ENCODE measurements around the gene DLGAP1. TPM values are rescaled to one million over a fixed set of nuclear protein-coding genes. Genes with fewer than 3 reads are reported as not detected.

The DLGAP1 gene
- total RNA-seq, 1 experiment from 2014 or later, result 0.07 TPM

DNA sequence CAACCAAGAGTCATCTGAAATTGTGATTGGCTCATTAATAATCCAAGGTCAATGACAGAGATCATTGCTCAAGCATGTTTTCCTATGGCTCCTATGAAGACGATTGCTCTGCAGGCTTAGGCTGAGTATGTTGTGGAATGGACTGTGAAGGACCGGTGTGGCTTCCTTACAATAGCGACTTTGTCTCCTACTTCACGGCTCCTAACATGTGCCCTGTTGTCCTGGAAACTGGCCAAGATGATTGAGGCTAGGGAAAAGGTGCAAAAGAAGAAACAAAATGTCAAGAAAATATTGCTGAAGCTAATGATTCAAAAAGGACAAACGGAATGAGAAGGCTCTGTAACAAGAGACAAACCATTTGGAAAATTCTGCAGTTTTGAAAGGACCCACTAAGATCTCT, 24.3 kb downstream of the DLGAP1 start:
- H3K27me3 Mint-ChIP-seq (ENCODE audit: insufficient read depth, unreplicated experiment), result peaks cover 6% of the 10 kb centered on the region
- TF ChIP-seq, protein P1, sequence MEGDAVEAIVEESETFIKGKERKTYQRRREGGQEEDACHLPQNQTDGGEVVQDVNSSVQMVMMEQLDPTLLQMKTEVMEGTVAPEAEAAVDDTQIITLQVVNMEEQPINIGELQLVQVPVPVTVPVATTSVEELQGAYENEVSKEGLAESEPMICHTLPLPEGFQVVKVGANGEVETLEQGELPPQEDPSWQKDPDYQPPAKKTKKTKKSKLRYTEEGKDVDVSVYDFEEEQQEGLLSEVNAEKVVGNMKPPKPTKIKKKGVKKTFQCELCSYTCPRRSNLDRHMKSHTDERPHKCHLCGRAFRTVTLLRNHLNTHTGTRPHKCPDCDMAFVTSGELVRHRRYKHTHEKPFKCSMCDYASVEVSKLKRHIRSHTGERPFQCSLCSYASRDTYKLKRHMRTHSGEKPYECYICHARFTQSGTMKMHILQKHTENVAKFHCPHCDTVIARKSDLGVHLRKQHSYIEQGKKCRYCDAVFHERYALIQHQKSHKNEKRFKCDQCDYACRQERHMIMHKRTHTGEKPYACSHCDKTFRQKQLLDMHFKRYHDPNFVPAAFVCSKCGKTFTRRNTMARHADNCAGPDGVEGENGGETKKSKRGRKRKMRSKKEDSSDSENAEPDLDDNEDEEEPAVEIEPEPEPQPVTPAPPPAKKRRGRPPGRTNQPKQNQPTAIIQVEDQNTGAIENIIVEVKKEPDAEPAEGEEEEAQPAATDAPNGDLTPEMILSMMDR (IDR thresholded peaks at IDR 0.05; ENCODE audit: insufficient read depth in 1 of 2, low read depth in 1 of 2, low read length in 1 of 2, severe bottlenecking in 1 of 2, unreplicated experiment in 1 of 2), result no peak
- H3K9me3 ChIP-seq, result no peaks in the 10 kb centered on the region
- BruUV-seq (replicated peaks), result no TSS peak
- H3K36me3 Mint-ChIP-seq (ENCODE audit: insufficient read depth, unreplicated experiment), result no peaks in the 10 kb centered on the region
- ChIA-PET POLR2A (no interaction called here), CTCF (no interaction called here)
- H3K4me1 ChIP-seq, result peaks cover 6% of the 10 kb centered on the region; the same call in 1 of the 2 replicates
- H3K9me3 Mint-ChIP-seq (ENCODE audit: unreplicated experiment), result no peaks in the 10 kb centered on the region
- no peaks in the 10 kb centered on the region for H3K36me3 ChIP-seq (ENCODE audit: control insufficient read depth, insufficient read depth, low read length)
- H3K4me1 Mint-ChIP-seq (ENCODE audit: low read depth, unreplicated experiment), result no peaks in the 10 kb centered on the region
- no peak for DNase-seq
- H3K27me3 ChIP-seq (replicated peaks; ENCODE audit: control insufficient read depth, insufficient read depth, low read length), result no peaks in the 10 kb centered on the region
- intact Hi-C loops (cut with micrococcal nuclease; ENCODE audit: unreplicated experiment), result no loop called here
- no peak overlapping the region for H3K4me3 ChIP-seq (ENCODE audit: low read depth, low read length)
- no peak overlapping the region for H3K27ac Mint-ChIP-seq (ENCODE audit: unreplicated experiment)
- H3K4me3 Mint-ChIP-seq (ENCODE audit: unreplicated experiment), result no peak overlapping the region

DNA sequence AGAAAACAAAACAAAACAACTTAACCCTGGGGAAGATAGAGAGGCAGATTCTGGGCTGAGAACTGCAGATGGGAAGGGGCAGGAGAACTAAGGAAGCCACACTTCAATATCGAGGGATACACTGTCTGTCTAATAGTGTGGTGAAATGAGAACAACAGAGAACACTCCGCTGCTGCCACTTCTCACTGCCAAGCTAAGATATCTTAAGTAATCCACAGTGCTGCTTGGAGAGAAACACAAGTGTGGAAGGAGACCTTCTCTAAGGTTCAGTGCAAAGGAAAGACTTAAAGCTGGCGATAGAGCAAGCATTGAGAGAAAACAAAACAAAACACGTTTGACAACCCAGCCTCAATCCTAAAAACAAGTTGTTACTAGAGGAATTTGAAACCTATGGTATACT, 37.4 kb downstream of the DLGAP1 start:
- DNase-seq, result no peak
- Histone ChIP-seq H3K4me1 (no peaks in the 10 kb centered on the region), H3K36me3 (ENCODE audit: control insufficient read depth, insufficient read depth, low read length) (no peaks in the 10 kb centered on the region), H3K27me3 (replicated peaks; ENCODE audit: control insufficient read depth, insufficient read depth, low read length) (no peaks in the 10 kb centered on the region), H3K4me3 (ENCODE audit: low read depth, low read length) (no peak overlapping the region), H3K9me3 (no peaks in the 10 kb centered on the region)
- Mint-ChIP-seq H3K9me3 (ENCODE audit: unreplicated experiment) (peaks cover 17% of the 10 kb centered on the region), H3K27me3 (ENCODE audit: insufficient read depth, unreplicated experiment) (peaks cover 6% of the 10 kb centered on the region), H3K36me3 (ENCODE audit: insufficient read depth, unreplicated experiment) (no peaks in the 10 kb centered on the region), H3K4me3 (ENCODE audit: unreplicated experiment) (no peak overlapping the region), H3K4me1 (ENCODE audit: low read depth, unreplicated experiment) (no peaks in the 10 kb centered on the region), H3K27ac (ENCODE audit: unreplicated experiment) (no peak overlapping the region)
- intact Hi-C loops (cut with micrococcal nuclease; ENCODE audit: unreplicated experiment), result no loop called here
- ChIA-PET CTCF (no interaction called here), POLR2A (no interaction called here)
- BruUV-seq (replicated peaks), result no TSS peak
- TF ChIP-seq, protein P1 (IDR thresholded peaks at IDR 0.05; ENCODE audit: insufficient read depth in 1 of 2, low read depth in 1 of 2, low read length in 1 of 2, severe bottlenecking in 1 of 2, unreplicated experiment in 1 of 2), result no peak

DNA sequence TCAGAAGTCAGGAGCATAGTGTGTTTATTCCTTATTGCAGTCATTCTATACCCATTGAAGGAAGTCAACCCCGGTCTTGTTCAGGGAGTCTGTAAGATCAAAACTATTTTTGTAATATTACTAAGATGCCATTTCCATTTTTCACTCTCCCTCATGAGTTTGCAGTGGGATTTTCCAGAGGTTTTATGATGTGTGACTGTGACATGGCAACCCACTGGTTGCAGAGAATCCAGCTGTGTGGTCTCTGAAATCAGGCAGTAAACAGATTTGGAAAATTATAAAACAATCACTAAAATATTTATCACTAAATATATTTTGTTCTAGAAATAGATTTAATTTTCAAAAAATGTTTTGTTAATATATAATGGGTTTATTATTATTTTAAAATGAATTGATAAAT, 38.1 kb downstream of the DLGAP1 start:
- no peak overlapping the region for H3K4me3 Mint-ChIP-seq (ENCODE audit: unreplicated experiment)
- POLR2A ChIA-PET, result no interaction called here
- Histone ChIP-seq H3K4me1 (no peaks in the 10 kb centered on the region), H3K9me3 (no peaks in the 10 kb centered on the region), H3K27me3 (replicated peaks; ENCODE audit: control insufficient read depth, insufficient read depth, low read length) (no peaks in the 10 kb centered on the region), H3K36me3 (ENCODE audit: control insufficient read depth, insufficient read depth, low read length) (no peaks in the 10 kb centered on the region), H3K4me3 (ENCODE audit: low read depth, low read length) (no peak overlapping the region)
- H3K36me3 Mint-ChIP-seq (ENCODE audit: insufficient read depth, unreplicated experiment), result no peaks in the 10 kb centered on the region
- no peaks in the 10 kb centered on the region for H3K4me1 Mint-ChIP-seq (ENCODE audit: low read depth, unreplicated experiment)
- intact Hi-C loops (cut with micrococcal nuclease; ENCODE audit: unreplicated experiment), result no loop called here
- peaks cover 17% of the 10 kb centered on the region for H3K9me3 Mint-ChIP-seq (ENCODE audit: unreplicated experiment)
- TF ChIP-seq, protein P1 (IDR thresholded peaks at IDR 0.05; ENCODE audit: insufficient read depth in 1 of 2, low read depth in 1 of 2, low read length in 1 of 2, severe bottlenecking in 1 of 2, unreplicated experiment in 1 of 2), result no peak
- CTCF ChIA-PET, result no interaction called here
- H3K27me3 Mint-ChIP-seq (ENCODE audit: insufficient read depth, unreplicated experiment), result peaks cover 6% of the 10 kb centered on the region
- no peak overlapping the region for H3K27ac Mint-ChIP-seq (ENCODE audit: unreplicated experiment)
- no TSS peak for BruUV-seq (replicated peaks)
- DNase-seq, result no peak

All from Caco-2 (cell line).